KBM-7 (cell line): ENCODE measurements around the gene CYFIP1.

Source experiments
- DNase-seq: peaks from one replicate; pipeline ENCODE4 v3.0.0-alpha.2; 2015
- in situ Hi-C: fragments of 300-500 bp; cut with MboI; formaldehyde crosslinking; loops from 2 replicates; pipeline ENCODE4 v1.14.3; 2020; ENCODE audit warnings: low sequenced_read_pairs, low pct_unique_long_range_greater_than_20kb, mixed read lengths

Gene CYFIP1

GRCh38 chr15:22952796-22953579 lies 27.2 kb downstream of the CYFIP1 start:
- DNase-seq = no peak
- in situ Hi-C loops = no loop called here

GRCh38 chr15:22951381-22952280 lies 28.5 kb downstream of the CYFIP1 start:
- in situ Hi-C loops = no loop called here

GRCh38 chr15:22951031-22951380 lies 29.2 kb downstream of the CYFIP1 start:
- no peak for DNase-seq
- in situ Hi-C loops = no loop called here

More at GRCh38 chr15:22951381-22952280, 28.5 kb downstream of the CYFIP1 start:
- DNase-seq = no peak

- in situ Hi-C loops = no loop called here
- DNase-seq = no peak
Measured at GRCh38 chr15:22950256-22950990, 29.7 kb downstream of the CYFIP1 start.

DNA sequence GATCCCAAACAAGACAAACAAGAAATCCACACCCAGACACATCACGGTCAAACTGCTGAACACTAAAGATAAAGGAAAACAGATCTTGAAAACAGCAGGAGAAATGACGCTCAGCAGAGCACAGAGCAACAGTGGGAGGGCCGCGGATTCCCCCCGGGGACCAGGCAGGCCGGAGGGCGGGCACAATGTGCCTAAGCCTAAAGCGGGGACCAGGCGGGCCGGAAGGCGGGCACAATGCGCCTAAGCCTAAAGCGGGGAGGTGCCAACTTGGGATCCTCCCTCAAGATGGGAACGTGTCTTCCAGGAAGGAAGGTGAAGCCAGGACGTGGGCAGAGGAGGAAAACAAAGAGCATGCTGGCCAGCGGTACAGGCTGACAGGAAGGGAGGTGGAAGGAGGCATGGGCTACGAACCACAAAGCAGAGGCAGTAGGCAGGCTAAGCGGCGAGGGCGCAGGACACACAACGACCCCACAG lies 31.1 kb downstream of the CYFIP1 start:
- peak; percentile 79 for DNase-seq
- in situ Hi-C loops = no loop called here

- no peak for DNase-seq
- in situ Hi-C loops = no loop called here
Measured at GRCh38 chr15:22948056-22948455, 32.1 kb downstream of the CYFIP1 start.

GRCh38 chr15:22947101-22948000 lies 32.8 kb downstream of the CYFIP1 start:
- in situ Hi-C loops = no loop called here
- DNase-seq = no peak

DNA sequence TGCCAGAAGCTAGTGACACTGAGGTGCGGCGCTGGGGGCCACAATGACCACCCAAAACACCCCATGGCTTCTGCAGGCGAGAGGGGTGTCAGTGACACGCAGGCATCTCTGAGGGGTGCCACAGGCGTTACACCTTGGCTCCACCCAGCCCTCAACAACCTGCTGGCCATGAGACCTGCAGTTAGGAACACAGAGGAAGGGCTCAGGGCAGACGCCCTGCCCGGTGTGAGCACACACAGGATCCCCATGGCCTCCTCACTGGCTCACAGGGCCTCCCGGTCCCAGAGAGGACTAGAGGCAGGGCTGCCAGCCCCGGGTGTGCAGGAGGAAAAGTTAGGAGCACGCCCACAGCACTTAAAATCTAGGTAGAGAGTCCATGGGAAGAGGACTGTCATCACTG lies 35.1 kb downstream of the CYFIP1 start:
- in situ Hi-C loops = no loop called here
- no peak for DNase-seq

DNA sequence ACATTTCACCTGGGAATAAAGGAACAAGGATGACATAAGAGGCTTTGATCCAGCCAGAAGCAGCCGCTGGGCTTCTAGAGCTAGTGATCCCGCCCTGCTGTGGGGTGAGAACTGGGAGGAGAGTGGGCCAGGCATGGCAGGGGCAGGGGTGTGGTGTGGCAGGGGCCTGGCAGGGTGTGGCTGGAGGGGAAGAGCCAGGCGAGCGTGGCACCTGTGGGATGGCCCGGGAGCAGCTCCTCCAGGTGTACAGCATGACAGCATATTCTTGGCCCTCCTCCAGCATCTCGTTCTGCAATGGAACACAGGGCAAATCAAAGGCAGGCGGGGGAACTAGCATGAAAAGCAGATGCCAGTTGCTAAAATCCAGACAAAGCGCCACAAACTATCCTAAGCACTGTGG lies 35.5 kb downstream of the CYFIP1 start:
- in situ Hi-C loops = no loop called here

DNA sequence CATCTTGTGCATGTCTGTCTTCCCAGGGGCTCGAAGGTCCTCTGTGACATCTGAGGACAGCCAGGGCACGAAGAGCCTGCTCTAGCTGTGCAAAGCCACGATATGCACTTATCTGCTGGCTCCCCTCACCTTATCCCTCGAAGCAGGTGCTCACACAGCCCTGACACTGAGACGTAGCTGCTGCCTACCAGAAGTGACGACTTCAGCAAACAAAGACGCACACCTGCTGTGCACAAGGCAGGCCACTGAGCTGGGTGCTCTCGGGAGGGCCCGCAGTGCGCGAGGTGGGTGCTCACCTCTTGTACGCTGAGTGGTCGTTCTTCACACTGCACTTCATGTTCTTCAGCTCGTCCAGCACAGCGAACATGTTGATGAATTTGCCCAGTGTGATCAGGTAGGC lies 37.3 kb downstream of the CYFIP1 start:
- no peak for DNase-seq
- in situ Hi-C loops = no loop called here

More for the DNA sequence above, 35.5 kb downstream of the CYFIP1 start:
- DNase-seq = no peak

DNA sequence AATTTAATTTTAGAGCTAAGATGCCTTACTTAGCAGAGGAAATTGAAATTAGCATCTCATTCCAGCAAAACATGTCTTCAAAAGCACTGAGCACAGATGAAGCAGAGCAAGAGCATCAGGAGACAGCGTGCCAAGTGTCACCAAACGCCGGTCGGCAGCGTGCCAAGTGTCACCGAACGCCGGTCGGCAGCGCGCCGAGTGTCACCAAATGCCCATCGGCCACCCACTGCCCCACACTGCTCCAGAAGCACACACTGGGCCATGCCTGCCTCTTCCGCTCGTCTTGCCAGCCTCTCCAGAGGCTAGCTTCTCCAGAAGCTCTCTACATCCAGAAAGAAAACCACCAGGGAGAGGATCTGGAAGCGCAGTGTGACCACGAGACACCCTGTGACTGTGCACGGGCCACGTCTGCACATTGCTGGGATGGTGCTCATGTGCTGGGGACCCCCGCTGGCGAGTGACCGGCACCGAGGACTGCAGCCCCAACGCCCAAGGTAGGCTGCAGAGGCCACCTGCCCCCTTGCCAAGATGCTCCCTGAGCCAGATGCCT lies 37.8 kb downstream of the CYFIP1 start:
- DNase-seq = no peak
- in situ Hi-C loops = no loop called here

DNA sequence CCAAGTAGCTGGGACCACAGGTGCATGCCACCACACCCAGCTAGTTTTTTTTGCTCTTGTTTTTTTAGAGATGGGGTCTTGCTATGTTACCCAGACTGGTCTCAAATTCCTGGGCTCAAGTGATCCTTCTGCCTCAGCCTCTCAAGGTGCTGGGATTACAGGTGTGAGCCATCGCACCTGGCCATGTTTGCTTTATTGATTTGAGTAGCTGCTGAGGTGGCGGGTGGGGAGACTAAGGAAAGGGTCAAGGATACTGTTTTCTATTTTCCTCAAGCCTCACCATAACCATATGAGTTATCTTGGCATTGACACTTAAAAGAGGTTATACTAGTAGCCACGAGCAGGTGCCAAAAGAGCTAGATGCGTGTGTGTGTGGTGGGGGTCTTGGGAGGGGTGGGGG lies 39.0 kb downstream of the CYFIP1 start:
- DNase-seq = no peak
- in situ Hi-C loops = no loop called here

DNA sequence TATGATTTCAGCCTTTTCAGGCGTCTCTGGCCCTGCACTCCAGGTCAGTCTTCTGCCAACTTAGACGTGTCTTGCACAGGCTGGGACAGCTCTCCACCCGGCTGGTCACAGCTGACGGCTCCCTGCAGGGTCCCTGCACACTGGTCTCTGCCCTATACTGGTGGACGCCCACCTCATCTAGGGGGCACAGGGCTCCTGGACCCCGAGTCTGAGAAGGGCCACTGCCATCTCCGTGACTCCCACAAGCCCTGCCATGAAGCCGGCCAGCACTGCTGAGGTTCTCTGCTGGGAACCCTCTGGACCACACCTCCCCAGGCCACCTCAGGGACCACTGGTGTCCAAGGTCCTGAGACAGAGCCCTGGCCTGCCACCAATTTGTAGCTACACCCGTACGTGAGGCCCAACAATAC lies 40.5 kb downstream of the CYFIP1 start:
- DNase-seq = no peak
- in situ Hi-C loops = no loop called here

GRCh38 chr15:22939051-22939450 lies 41.1 kb downstream of the CYFIP1 start:
- in situ Hi-C loops = no loop called here

GRCh38 chr15:22936577-22937472 lies 43.3 kb downstream of the CYFIP1 start:
- peak; percentile 34 for DNase-seq
- in situ Hi-C loops = no loop called here

More at GRCh38 chr15:22939051-22939450, 41.1 kb downstream of the CYFIP1 start:
- DNase-seq = no peak

DNA sequence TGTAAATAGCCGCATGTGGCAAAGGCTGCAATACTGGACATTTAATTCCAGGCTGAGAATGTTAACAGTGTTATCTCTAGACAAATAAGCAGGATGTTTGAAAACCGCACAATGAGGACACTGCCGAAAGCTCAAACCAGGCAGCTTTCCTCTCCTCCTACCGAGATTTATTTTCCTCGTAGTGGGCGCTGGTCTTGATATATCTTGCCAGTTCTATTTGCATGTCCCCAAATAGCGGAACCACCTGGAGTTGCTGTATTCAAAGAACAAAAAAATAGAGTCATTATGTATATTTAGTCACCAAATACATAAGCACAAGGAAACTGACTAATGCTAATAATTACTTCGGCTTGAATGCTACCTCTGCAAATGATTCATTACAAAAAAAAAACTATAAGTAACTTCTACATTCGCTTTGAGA lies 46.5 kb downstream of the CYFIP1 start:
- no peak for DNase-seq
- in situ Hi-C loops = no loop called here

DNA sequence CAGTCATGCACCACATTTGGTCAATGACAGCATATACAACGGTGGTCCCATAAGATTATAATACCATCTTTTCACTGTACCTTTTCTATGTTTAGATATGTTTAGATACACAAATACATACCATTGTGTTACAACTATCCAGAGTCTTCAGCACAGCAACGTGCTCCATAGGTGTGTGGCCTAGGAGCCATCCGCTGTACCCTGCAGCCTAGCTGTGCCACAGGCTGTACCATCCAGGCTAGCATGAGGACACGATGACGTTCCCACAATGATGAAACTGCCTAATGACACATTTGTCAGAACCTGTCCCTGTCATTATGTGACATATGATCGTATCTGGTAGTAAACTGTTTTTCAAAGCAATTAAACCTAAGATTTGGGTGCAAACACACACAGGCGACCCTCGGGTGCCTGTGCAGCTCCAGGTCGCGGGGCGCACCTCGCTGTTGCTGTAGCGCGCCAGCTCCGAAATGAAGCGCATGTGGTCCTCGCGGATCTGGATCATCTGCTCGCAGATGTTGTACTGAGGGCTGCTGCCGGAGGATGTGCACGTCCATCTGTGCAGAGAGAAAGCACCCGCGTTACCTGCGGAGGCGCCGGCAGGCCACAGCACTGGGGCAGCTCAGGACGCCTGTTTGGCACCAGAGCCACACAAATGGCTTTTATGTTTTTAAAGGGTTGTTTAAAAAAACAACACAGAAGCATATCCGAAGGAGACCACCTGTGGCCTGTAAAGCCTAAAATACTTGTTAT lies 48.2 kb downstream of the CYFIP1 start:
- no peak for DNase-seq
- in situ Hi-C loops = no loop called here
